IMR-90 (cell line): ENCODE results near the gene HCFC1R1. TPM values are rescaled to one million over a fixed set of nuclear protein-coding genes. Genes with fewer than 3 reads are reported as not detected.

ENCODE experiments used
- ATAC-seq: fragments of 200-7000 bp; cut with Tn5 transposase; 2 replicates; pipeline ENCODE4 v1.9.1; 2020; ENCODE audit warnings: low read depth, mild to moderate bottlenecking, moderate library complexity
- BruUV-seq: library from RNA; stranded (reverse); fragments of 400-500 nt; replicated peaks from 2 replicates; lab custom pipeline; 2021; lab: Mats Ljungman, UMichigan
- CTCF ChIA-PET: fragments of 300-600 bp; formaldehyde crosslinking; extraction: SDS; loops from one replicate; lab custom pipeline; 2021; ENCODE audit warnings: antibody characterized with exemption; lab: Yijun Ruan, JAX
- POLR2A ChIA-PET: fragments of 300-600 bp; sonication (Branson Sonifier 250); formaldehyde crosslinking; loops from one replicate; lab custom pipeline; 2022; ENCODE audit warnings: antibody characterized with exemption; ENCODE audit not compliant: unreplicated experiment; lab: Charles Lee
- DNase-seq: peaks from one replicate; pipeline ENCODE4 v3.0.0; 2013
- H2AFZ ChIP-seq: replicated peaks from 2 replicates; pipeline ENCODE3; 2013; ENCODE audit warnings: low read length, mild to moderate bottlenecking; ENCODE audit not compliant: poor library complexity
- H2AK5ac ChIP-seq: 2 replicates; pipeline ENCODE4 v1.6.1; 2013; ENCODE audit warnings: low read depth, low read length, inconsistent platforms
- H2AK9ac ChIP-seq: replicated peaks from 2 replicates; pipeline ENCODE3; 2013; ENCODE audit warnings: mild to moderate bottlenecking, low read depth, low read length, moderate library complexity; ENCODE audit not compliant: poor library complexity
- H2BK120ac ChIP-seq: 2 replicates; pipeline ENCODE4 v1.6.1; 2013; ENCODE audit warnings: low read depth, low read length, inconsistent platforms
- H2BK15ac ChIP-seq: 3 replicates; pipeline ENCODE4 v1.6.1; 2013; ENCODE audit warnings: low read depth, low read length, inconsistent platforms
- H2BK20ac ChIP-seq: 2 replicates; pipeline ENCODE4 v1.6.1; 2013; ENCODE audit warnings: low read depth, mild to moderate bottlenecking, inconsistent platforms, low read length, moderate library complexity
- H2BK5ac ChIP-seq: 2 replicates; pipeline ENCODE4 v1.6.1; 2013; ENCODE audit warnings: mild to moderate bottlenecking, low read depth, low read length, inconsistent platforms; ENCODE audit not compliant: poor library complexity, severe bottlenecking
- H3K14ac ChIP-seq: replicated peaks from 2 replicates; pipeline ENCODE4 v1.6.1; 2013; ENCODE audit warnings: low read depth, low read length, inconsistent platforms
- H3K18ac ChIP-seq: 2 replicates; pipeline ENCODE4 v1.6.1; 2013; ENCODE audit warnings: low read depth, low read length, control low read depth
- H3K23ac ChIP-seq: 2 replicates; pipeline ENCODE4 v1.6.1; 2013; ENCODE audit warnings: low read depth, low read length, inconsistent platforms
- H3K27ac ChIP-seq: 2 replicates; pipeline ENCODE4 v1.5.1; 2013; ENCODE audit warnings: mild to moderate bottlenecking, control low read depth, low read length; ENCODE audit not compliant: insufficient read depth
- H3K27me3 ChIP-seq: 2 replicates; pipeline ENCODE4 v1.6.1; 2013; ENCODE audit warnings: low read length; ENCODE audit not compliant: control insufficient read depth, insufficient read depth
- H3K36me3 ChIP-seq: 2 replicates; pipeline ENCODE4 v1.6.1; 2013; ENCODE audit warnings: low read length, mixed read lengths; ENCODE audit not compliant: control insufficient read depth, insufficient read depth
- H3K4ac ChIP-seq: 2 replicates; pipeline ENCODE4 v1.6.1; 2013; ENCODE audit warnings: low read depth, low read length, inconsistent platforms
- H3K4me1 ChIP-seq: 2 replicates; pipeline ENCODE4 v1.6.1; 2013; ENCODE audit warnings: low read length, mixed read lengths; ENCODE audit not compliant: control insufficient read depth, insufficient read depth
- H3K4me2 ChIP-seq: 2 replicates; pipeline ENCODE4 v1.6.1; 2013; ENCODE audit warnings: low read depth, mild to moderate bottlenecking, control low read depth, low read length, moderate library complexity
- H3K4me3 ChIP-seq: 2 replicates; pipeline ENCODE4 v1.5.1; 2013; ENCODE audit warnings: low read depth, mild to moderate bottlenecking, control low read depth, low read length, moderate library complexity; ENCODE audit not compliant: insufficient read depth
- H3K56ac ChIP-seq: 2 replicates; pipeline ENCODE4 v1.6.1; 2013; ENCODE audit warnings: low read length, inconsistent platforms; ENCODE audit not compliant: insufficient read depth; ENCODE audit errors: extremely low read depth
- H3K79me1 ChIP-seq, 2 experiments: 2 replicates each; pipeline ENCODE4 v1.6.1; 2013; ENCODE audit warnings: low read length in 2 of 2, inconsistent platforms in 1 of 2, low read depth in 1 of 2
- H3K9ac ChIP-seq: 2 replicates; pipeline ENCODE4 v1.6.1; 2013; ENCODE audit warnings: low read depth, low read length, control low read depth
- H3K9me1 ChIP-seq: 2 replicates; pipeline ENCODE4 v1.6.1; 2013; ENCODE audit warnings: low read length, inconsistent platforms; ENCODE audit not compliant: insufficient read depth
- H3K9me3 ChIP-seq: 2 replicates; pipeline ENCODE4 v1.6.1; 2013; ENCODE audit warnings: low read length; ENCODE audit not compliant: control insufficient read depth, insufficient read depth
- H4K20me1 ChIP-seq: 2 replicates; pipeline ENCODE4 v1.6.1; 2013; ENCODE audit warnings: low read length, inconsistent platforms; ENCODE audit not compliant: insufficient read depth
- H4K5ac ChIP-seq: 2 replicates; pipeline ENCODE4 v1.6.1; 2013; ENCODE audit warnings: mild to moderate bottlenecking, low read depth, low read length, control low read depth
- H4K8ac ChIP-seq, 2 experiments: 2 replicates each; pipeline ENCODE4 v1.6.1; 2013; ENCODE audit warnings: low read depth in 2 of 2, low read length in 2 of 2, control low read depth in 1 of 2, inconsistent platforms in 1 of 2
- H4K91ac ChIP-seq: 2 replicates; pipeline ENCODE4 v1.6.1; 2013; ENCODE audit warnings: low read depth, low read length, inconsistent platforms; ENCODE audit not compliant: insufficient read depth
- MXI1 ChIP-seq: IDR thresholded peaks from 2 replicates; pipeline ENCODE4 v1.6.1; 2012; ENCODE audit warnings: low read depth, mild to moderate bottlenecking, low read length, moderate library complexity, borderline replicate concordance
- WGBS, 2 experiments: methylation state at CpG; one replicate each; pipeline versions ENCODE4 v1.1.5 to v1.1.7; 2013; ENCODE audit warnings: missing lambda C conversion rate in 2 of 2; ENCODE audit not compliant: insufficient read length in 1 of 2; ENCODE audit errors: extremely low coverage in 2 of 2; 5-methylcytosine and 5-hydroxymethylcytosine counted together
- dilution Hi-C: fragments of 300-500 bp; cut with HindIII; formaldehyde crosslinking; loops from one replicate; pipeline ENCODE4 v1.14.3; 2018; ENCODE audit warnings: low sequenced_read_pairs; ENCODE audit not compliant: unreplicated experiment
- in situ Hi-C: fragments of 300-500 bp; cut with MboI; formaldehyde crosslinking; loops from 3 replicates; pipeline ENCODE4 v1.14.3; 2019; ENCODE audit warnings: low sequenced_read_pairs, inconsistent platforms, mixed read lengths
- intact Hi-C: fragments of 100-400 bp; cut with micrococcal nuclease; formaldehyde crosslinking; loops from 2 replicates; pipeline ENCODE4 v1.10.0; 2022
- polyA plus RNA-seq, 3 experiments: library from polyadenylated mRNA; depleted of rRNA; stranded (reverse); fragments of >200 nt; gene quantifications; 2 replicates each; pipeline ENCODE4 v1.2.3, GENCODE V29; 2012; ENCODE audit warnings: low replicate concordance in 1 of 3
- total RNA-seq: library from RNA; depleted of rRNA; stranded (reverse); fragments of >200 nt; gene quantifications from 2 replicates; pipeline ENCODE4 v1.2.3, GENCODE V29; 2012

Gene HCFC1R1
- total and polyA plus RNA-seq, 2 of the 4 experiments (the other 2 are of a cell fraction) = 7.2 to 57.9 TPM

- no peak overlapping the region for H4K91ac ChIP-seq
- no TSS peak for BruUV-seq
- peaks cover 6 to 29% of the 10 kb centered on the region in 2 experiments; a peak in 2 of 4 replicates for H3K79me1 ChIP-seq
- ChIA-PET POLR2A (interaction anchor here (0.6 to 0.7 kb wide), 2 partner anchors 41 to 95 kb away, joined by 3 read pairs; no protein-coding TSS in a partner anchor), CTCF (no interaction called here)
- no peak overlapping the region for H4K5ac ChIP-seq
- WGBS, 2 experiments = no CpG with 5 or more reads among the region's 8 CpGs
- no peaks in the 10 kb centered on the region for H4K20me1 ChIP-seq
- H3K4me2 ChIP-seq = no peak overlapping the region
- H3K27me3 ChIP-seq = no peaks in the 10 kb centered on the region; the same call in 1 of the 2 replicates
- H2BK15ac ChIP-seq = no peak overlapping the region; the same call in 2 of the 3 replicates
- H3K36me3 ChIP-seq = no peaks in the 10 kb centered on the region
- H3K9ac ChIP-seq = no peak overlapping the region
- H3K4me3 ChIP-seq = no peak overlapping the region
- H3K23ac ChIP-seq = no peak overlapping the region
- H2AFZ ChIP-seq = no peak overlapping the region
- no peaks in the 10 kb centered on the region for H3K9me3 ChIP-seq
- no peak overlapping the region for H3K18ac ChIP-seq
- in situ Hi-C loops = loop anchor here (5.0 kb wide), 1 partner anchor 38 kb away; no protein-coding TSS in a partner anchor
- no peak overlapping the region for H2BK120ac ChIP-seq
- H2BK20ac ChIP-seq = no peak overlapping the region
- ATAC-seq (no peak), DNase-seq (no peak)
- no peak overlapping the region for H4K8ac ChIP-seq
- no peak overlapping the region for H3K56ac ChIP-seq
- no peak overlapping the region for H2AK5ac ChIP-seq
- no peak overlapping the region for H3K27ac ChIP-seq
- H3K9me1 ChIP-seq = peaks cover 24% of the 10 kb centered on the region
- peaks cover 17% of the 10 kb centered on the region for H3K4me1 ChIP-seq
- no peak overlapping the region for H3K14ac ChIP-seq
- intact Hi-C loops = no loop called here
- no peak overlapping the region for H2BK5ac ChIP-seq
- no peak for TF ChIP-seq MXI1
- no peak overlapping the region for H2AK9ac ChIP-seq
- no peak overlapping the region for H3K4ac ChIP-seq
- dilution Hi-C loops = no loop called here
These were observed 40.1 kb upstream of the HCFC1R1 start for GRCh38 chr16:3063625-3064386.
